ENCODE measurements around the gene HS1BP3. TPM values are rescaled to one million over a fixed set of nuclear protein-coding genes. Genes with fewer than 3 reads are reported as not detected.

HS1BP3 gene
- total RNA-seq, 1 experiment from 2014 or later: 12.8 TPM

DNA sequence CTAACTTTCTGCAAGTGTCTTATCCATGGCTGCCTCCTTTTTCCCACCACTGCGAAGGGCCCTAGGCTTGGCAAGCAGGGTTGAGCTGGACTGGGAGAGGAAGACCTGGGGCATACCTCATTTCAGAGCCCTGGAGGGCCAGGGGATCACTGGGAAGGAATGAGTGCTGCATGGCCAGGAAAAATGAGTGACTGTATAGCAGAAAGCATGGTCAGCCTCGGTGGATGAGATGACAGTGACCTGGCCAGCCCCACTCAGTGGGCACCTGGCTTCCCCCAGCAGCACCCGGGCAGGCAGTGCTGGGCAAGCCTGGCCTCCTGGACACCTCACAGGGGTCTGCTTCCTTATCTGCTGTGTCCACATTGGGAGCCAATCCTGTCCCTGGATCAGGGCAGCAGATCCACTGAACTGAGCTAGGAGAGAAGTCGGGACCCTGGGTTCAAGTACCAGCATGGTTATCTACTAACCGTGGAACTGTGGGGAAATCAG lies 76.4 kb downstream of the HS1BP3 start:
- Histone ChIP-seq H3K79me2 (ENCODE audit: low read length) (no peaks in the 10 kb centered on the region), H3K4me2 (ENCODE audit: low read depth, low read length, poor library complexity, severe bottlenecking) (no peak overlapping the region), H3K9me3 (ENCODE audit: low read length) (no peaks in the 10 kb centered on the region), H2AFZ (ENCODE audit: low read length) (no peak overlapping the region), H4K20me1 (ENCODE audit: insufficient read depth, low read depth, low read length) (0 out of 2 replicates have a peak, but pooled peaks cover 3% of the 10 kb centered on the region), H3K9ac (ENCODE audit: low read length) (no peak overlapping the region), H3K4me1 (ENCODE audit: low read length) (peaks cover 5% of the 10 kb centered on the region), H3K4me3 (ENCODE audit: low read length) (no peak overlapping the region), H3K36me3 (ENCODE audit: insufficient read depth, low read length) (no peaks in the 10 kb centered on the region), H3K27ac (ENCODE audit: low read length) (no peak overlapping the region), H3K27me3 (ENCODE audit: low read length) (no peaks in the 10 kb centered on the region), H3K9me2 (replicated peaks; ENCODE audit: insufficient read depth, low read length) (no peaks in the 10 kb centered on the region)
- no peak for DNase-seq

DNA sequence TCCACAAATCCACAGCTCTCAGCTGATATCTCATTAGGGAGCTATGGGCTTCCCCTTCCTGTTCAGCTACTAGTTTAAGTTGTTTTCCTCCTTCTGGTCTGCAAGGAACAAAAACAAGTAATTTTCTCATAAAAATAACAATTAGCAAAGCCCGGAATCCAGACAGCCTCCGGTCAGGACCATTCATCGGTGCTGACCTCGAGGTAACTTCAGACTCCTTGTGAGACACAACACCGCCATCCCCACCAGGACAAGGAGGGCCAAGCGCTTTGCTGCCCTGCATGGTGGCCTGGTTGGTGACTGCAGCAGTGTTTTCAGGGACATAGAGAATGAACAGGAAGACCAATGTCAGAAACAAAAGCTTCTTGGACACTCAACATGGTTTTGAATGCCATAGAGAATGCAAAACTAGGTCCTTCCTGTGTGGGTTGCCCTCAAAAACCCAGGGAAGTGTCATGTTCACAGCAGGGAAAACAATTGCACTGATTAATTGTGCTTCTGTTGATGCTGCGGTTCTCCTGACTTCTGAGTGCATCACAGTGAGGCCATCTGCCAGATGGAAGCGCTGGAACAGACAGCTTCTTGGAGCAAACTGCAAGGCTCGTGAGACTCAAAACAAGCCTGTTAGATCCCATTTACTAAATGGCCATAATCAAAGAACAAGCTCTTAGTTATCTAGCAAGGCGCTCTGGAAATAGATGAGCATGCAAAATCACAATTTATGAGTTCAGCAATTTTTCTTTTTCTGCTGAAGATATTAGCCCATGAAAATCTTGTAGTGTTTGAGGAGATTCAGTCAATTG lies 77.1 kb downstream of the HS1BP3 start:
- H3K27ac ChIP-seq (ENCODE audit: low read length): no peak overlapping the region
- no peaks in the 10 kb centered on the region for H3K9me3 ChIP-seq (ENCODE audit: low read length)
- no peaks in the 10 kb centered on the region for H3K36me3 ChIP-seq (ENCODE audit: insufficient read depth, low read length)
- DNase-seq: no peak
- H3K79me2 ChIP-seq (ENCODE audit: low read length): no peaks in the 10 kb centered on the region
- no peak overlapping the region for H2AFZ ChIP-seq (ENCODE audit: low read length)
- H3K4me2 ChIP-seq (ENCODE audit: low read depth, low read length, poor library complexity, severe bottlenecking): no peak overlapping the region
- no peaks in the 10 kb centered on the region for H3K9me2 ChIP-seq (replicated peaks; ENCODE audit: insufficient read depth, low read length)
- peaks cover 3% of the 10 kb centered on the region; the same call in 1 of the 2 replicates for H4K20me1 ChIP-seq (ENCODE audit: insufficient read depth, low read depth, low read length)
- no peak overlapping the region for H3K9ac ChIP-seq (ENCODE audit: low read length)
- H3K4me1 ChIP-seq (ENCODE audit: low read length): peaks cover 5% of the 10 kb centered on the region
- H3K4me3 ChIP-seq (ENCODE audit: low read length): no peak overlapping the region
- no peaks in the 10 kb centered on the region for H3K27me3 ChIP-seq (ENCODE audit: low read length)

DNA sequence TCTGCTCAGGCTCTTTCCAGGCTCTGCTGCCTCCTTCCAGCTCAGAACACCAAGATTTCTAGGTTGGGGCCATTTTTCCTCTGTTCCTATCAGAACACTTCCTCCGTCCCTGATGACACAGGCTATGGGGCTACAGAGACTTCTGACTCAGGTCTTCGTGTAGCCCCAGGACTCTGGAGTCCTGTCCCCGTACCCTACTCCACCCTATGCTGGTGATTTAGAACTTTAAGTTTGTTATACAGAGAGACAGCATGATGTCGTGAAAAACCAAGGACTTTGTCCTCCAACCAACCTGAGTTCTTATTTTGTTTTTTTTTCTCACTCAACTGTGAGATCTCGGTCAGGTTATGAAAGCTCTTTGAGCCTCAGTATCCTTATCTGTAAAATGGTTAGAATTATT lies 78.7 kb downstream of the HS1BP3 start:
- H3K36me3 ChIP-seq (ENCODE audit: insufficient read depth, low read length): no peaks in the 10 kb centered on the region
- H4K20me1 ChIP-seq (ENCODE audit: insufficient read depth, low read depth, low read length): peaks cover 3% of the 10 kb centered on the region; the same call in 1 of the 2 replicates
- DNase-seq: no peak
- H3K9ac ChIP-seq (ENCODE audit: low read length): no peak overlapping the region
- no peak overlapping the region for H3K4me2 ChIP-seq (ENCODE audit: low read depth, low read length, poor library complexity, severe bottlenecking)
- H2AFZ ChIP-seq (ENCODE audit: low read length): no peak overlapping the region
- H3K79me2 ChIP-seq (ENCODE audit: low read length): no peaks in the 10 kb centered on the region
- no peaks in the 10 kb centered on the region for H3K9me2 ChIP-seq (replicated peaks; ENCODE audit: insufficient read depth, low read length)
- H3K4me1 ChIP-seq (ENCODE audit: low read length): peaks cover 5% of the 10 kb centered on the region
- H3K27ac ChIP-seq (ENCODE audit: low read length): no peak overlapping the region
- no peaks in the 10 kb centered on the region for H3K9me3 ChIP-seq (ENCODE audit: low read length)
- no peaks in the 10 kb centered on the region for H3K27me3 ChIP-seq (ENCODE audit: low read length)
- no peak overlapping the region for H3K4me3 ChIP-seq (ENCODE audit: low read length)

DNA sequence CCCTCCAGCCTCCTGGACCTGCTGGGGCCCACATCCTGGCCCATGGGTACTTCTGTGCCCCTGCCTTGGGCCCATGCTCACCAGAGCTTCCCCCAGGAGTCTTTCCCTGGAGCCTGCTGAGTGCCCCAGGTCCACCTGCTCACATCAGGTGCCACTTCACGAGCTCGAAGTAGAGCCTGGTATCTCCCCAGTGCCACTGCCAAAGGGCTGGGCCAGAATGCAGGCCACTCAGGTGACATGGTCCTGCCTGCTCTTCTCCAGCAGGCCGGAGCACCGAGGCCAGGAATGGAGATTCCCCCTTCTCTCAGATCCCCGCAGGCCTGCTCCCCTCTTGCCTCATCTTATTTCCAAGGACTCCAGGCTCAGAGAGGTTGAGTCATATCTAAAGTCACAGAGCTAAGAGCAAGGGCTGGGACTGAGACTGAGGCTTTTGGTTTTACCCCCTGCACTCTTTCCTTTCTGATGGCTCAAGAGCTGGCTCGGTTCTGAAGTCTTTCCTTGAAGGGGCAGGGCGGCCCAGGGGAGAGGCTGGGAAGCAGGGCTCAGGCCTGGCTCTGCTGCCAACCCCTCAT lies 79.2 kb downstream of the HS1BP3 start:
- Histone ChIP-seq H3K27ac (ENCODE audit: low read length) (no peak overlapping the region), H3K9ac (ENCODE audit: low read length) (no peak overlapping the region), H4K20me1 (ENCODE audit: insufficient read depth, low read depth, low read length) (no peaks in the 10 kb centered on the region; the same call in 1 of the 2 replicates), H3K27me3 (ENCODE audit: low read length) (no peaks in the 10 kb centered on the region), H3K79me2 (ENCODE audit: low read length) (no peaks in the 10 kb centered on the region), H3K36me3 (ENCODE audit: insufficient read depth, low read length) (no peaks in the 10 kb centered on the region), H3K9me3 (ENCODE audit: low read length) (no peaks in the 10 kb centered on the region), H2AFZ (ENCODE audit: low read length) (no peak overlapping the region), H3K9me2 (replicated peaks; ENCODE audit: insufficient read depth, low read length) (no peaks in the 10 kb centered on the region), H3K4me2 (ENCODE audit: low read depth, low read length, poor library complexity, severe bottlenecking) (no peak overlapping the region), H3K4me1 (ENCODE audit: low read length) (peaks cover 4% of the 10 kb centered on the region), H3K4me3 (ENCODE audit: low read length) (no peak overlapping the region)
- no peak for DNase-seq

DNA sequence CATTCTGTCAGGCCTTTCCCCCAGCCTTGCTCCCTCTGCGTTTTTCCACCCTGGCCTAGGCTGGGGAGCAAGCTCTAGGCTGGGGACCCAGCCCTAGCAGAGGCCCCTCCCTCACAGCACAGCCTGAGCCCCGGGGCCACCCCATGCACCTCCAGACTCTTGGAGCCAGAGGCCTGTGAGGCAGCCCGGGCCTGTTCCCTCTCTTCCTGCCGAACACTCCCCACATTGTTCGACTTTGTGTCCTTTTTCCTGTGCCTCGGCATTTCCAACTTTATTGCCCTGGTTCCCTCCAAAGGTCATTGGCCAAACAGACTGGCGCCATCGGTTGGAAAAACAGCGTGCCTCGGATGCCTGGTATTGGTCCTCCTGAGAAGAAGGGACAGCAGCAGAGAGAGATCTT lies 79.7 kb downstream of the HS1BP3 start:
- no peak overlapping the region for H3K9ac ChIP-seq (ENCODE audit: low read length)
- H3K27ac ChIP-seq (ENCODE audit: low read length): no peak overlapping the region
- H2AFZ ChIP-seq (ENCODE audit: low read length): no peak overlapping the region
- no peaks in the 10 kb centered on the region for H3K9me3 ChIP-seq (ENCODE audit: low read length)
- H3K4me2 ChIP-seq (ENCODE audit: low read depth, low read length, poor library complexity, severe bottlenecking): no peak overlapping the region
- H3K4me3 ChIP-seq (ENCODE audit: low read length): no peak overlapping the region
- no peak for DNase-seq
- no peaks in the 10 kb centered on the region for H3K36me3 ChIP-seq (ENCODE audit: insufficient read depth, low read length)
- H3K9me2 ChIP-seq (replicated peaks; ENCODE audit: insufficient read depth, low read length): no peaks in the 10 kb centered on the region
- no peaks in the 10 kb centered on the region for H3K79me2 ChIP-seq (ENCODE audit: low read length)
- H3K4me1 ChIP-seq (ENCODE audit: low read length): no peaks in the 10 kb centered on the region; the same call in 1 of the 2 replicates
- H3K27me3 ChIP-seq (ENCODE audit: low read length): no peaks in the 10 kb centered on the region
- H4K20me1 ChIP-seq (ENCODE audit: insufficient read depth, low read depth, low read length): no peaks in the 10 kb centered on the region; the same call in 1 of the 2 replicates

DNA sequence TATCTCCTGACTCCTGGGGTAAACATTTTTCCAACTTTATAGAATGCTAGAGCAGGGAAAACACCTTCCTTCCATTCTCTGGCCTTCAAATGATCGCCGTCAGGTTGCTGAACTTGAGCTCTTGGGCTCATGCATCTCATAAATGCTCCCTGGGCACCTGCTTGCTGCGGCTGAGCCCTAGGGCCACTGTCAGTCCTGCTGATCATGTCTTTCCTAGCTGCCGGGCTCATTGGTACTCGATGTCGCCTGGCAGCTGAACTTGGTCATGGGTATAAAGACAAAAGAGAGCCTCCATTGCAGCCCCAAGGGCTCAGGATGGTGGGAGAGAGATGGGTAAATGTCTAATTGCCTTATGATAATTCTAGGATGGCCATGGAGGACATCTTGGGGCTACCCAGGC lies 80.6 kb downstream of the HS1BP3 start:
- Histone ChIP-seq H3K9me2 (replicated peaks; ENCODE audit: insufficient read depth, low read length) (no peaks in the 10 kb centered on the region), H3K9me3 (ENCODE audit: low read length) (no peaks in the 10 kb centered on the region), H3K9ac (ENCODE audit: low read length) (no peak overlapping the region), H3K36me3 (ENCODE audit: insufficient read depth, low read length) (no peaks in the 10 kb centered on the region), H3K79me2 (ENCODE audit: low read length) (no peaks in the 10 kb centered on the region), H3K4me1 (ENCODE audit: low read length) (no peaks in the 10 kb centered on the region), H3K4me2 (ENCODE audit: low read depth, low read length, poor library complexity, severe bottlenecking) (no peak overlapping the region), H3K27me3 (ENCODE audit: low read length) (no peaks in the 10 kb centered on the region), H2AFZ (ENCODE audit: low read length) (no peak overlapping the region), H3K27ac (ENCODE audit: low read length) (no peak overlapping the region), H3K4me3 (ENCODE audit: low read length) (no peak overlapping the region), H4K20me1 (ENCODE audit: insufficient read depth, low read depth, low read length) (peaks cover 2% of the 10 kb centered on the region; the same call in 1 of the 2 replicates)
- no peak for DNase-seq

DNA sequence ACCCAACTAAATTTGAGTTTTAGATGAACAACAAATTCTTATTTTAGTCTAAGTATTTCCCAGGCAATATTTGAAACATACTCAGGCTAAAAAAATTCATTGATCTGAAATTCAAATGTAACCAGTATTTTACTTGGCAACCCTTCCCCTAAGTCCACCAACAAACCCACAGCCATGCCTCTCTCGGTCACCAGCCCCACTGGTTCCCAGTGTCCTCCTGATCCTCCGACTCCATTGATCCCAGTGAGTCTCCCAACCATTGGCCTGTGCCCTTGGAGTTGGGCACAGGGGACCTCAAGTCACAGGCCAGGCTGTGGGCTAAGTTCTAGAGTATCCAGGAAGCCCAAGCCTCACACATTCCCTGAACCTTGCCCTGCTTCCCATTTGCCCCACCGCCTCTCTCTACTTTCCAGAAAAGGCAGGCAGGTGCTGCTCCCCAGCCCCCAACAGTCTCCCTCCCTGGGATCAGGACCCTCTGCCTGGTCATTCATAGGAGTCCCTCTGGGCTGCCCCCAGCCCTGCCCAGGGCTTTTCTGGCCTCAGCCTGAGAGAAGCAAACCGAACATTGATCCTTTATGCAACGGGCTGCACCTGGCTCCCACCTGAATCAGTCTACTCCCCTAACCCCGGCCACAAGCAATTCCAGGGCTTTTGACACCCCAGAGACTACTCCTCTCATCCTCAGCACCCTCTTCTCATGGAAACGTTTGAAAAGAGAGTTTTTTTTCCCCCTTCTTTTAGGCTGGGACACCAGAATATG lies 81.3 kb downstream of the HS1BP3 start:
- H3K9ac ChIP-seq (ENCODE audit: low read length): no peak overlapping the region

More for the DNA sequence above, 81.3 kb downstream of the HS1BP3 start:
- H3K27me3 ChIP-seq (ENCODE audit: low read length): no peaks in the 10 kb centered on the region
- H3K36me3 ChIP-seq (ENCODE audit: insufficient read depth, low read length): no peaks in the 10 kb centered on the region
- no peak overlapping the region for H3K27ac ChIP-seq (ENCODE audit: low read length)
- no peak overlapping the region for H2AFZ ChIP-seq (ENCODE audit: low read length)
- peaks cover 6% of the 10 kb centered on the region; the same call in 1 of the 2 replicates for H4K20me1 ChIP-seq (ENCODE audit: insufficient read depth, low read depth, low read length)
- H3K4me1 ChIP-seq (ENCODE audit: low read length): no peaks in the 10 kb centered on the region
- no peak overlapping the region for H3K4me2 ChIP-seq (ENCODE audit: low read depth, low read length, poor library complexity, severe bottlenecking)
- H3K9me2 ChIP-seq (replicated peaks; ENCODE audit: insufficient read depth, low read length): no peaks in the 10 kb centered on the region
- H3K9me3 ChIP-seq (ENCODE audit: low read length): no peaks in the 10 kb centered on the region
- DNase-seq: no peak
- no peak overlapping the region for H3K4me3 ChIP-seq (ENCODE audit: low read length)
- H3K79me2 ChIP-seq (ENCODE audit: low read length): no peaks in the 10 kb centered on the region
